ENCODE data around the gene RCC2.
"Not testable (repeated sequence)": the region's sequence is repeated elsewhere in the genome, so short reads cannot be mapped to it uniquely, and the experiment has no call there.

GRCh38 chr1:17452203-17452602 lies 12.7 kb upstream of the RCC2 start:
- not testable (repeated sequence) for TF ChIP-seq CTCF (tag by site-specific recombination; IDR thresholded peaks at IDR 0.05); ZBTB8A (tag by site-specific recombination; IDR thresholded peaks at IDR 0.05); TCF7L2 (IDR thresholded peaks at IDR 0.05; ENCODE audit: borderline replicate concordance, low read depth, low read length); ZNF362 (tag by site-specific recombination; IDR thresholded peaks at IDR 0.05); ZNF777 (tag by site-specific recombination; IDR thresholded peaks at IDR 0.05; ENCODE audit: borderline replicate concordance); ZBTB10 (tag by site-specific recombination; IDR thresholded peaks at IDR 0.05); ZNF518A (tag by site-specific recombination; conservative IDR thresholded peaks at IDR 0.05; ENCODE audit: low read depth); YY1 (tag by site-specific recombination; IDR thresholded peaks at IDR 0.05); ATF2 (tag by site-specific recombination; IDR thresholded peaks at IDR 0.05; ENCODE audit: low read depth); ZBTB48 (tag by site-specific recombination; IDR thresholded peaks at IDR 0.05); PRDM6 (tag by site-specific recombination; IDR thresholded peaks at IDR 0.05); ZFP41 (tag by site-specific recombination; IDR thresholded peaks at IDR 0.05; ENCODE audit: borderline replicate concordance); BCL11A (tag by site-specific recombination; IDR thresholded peaks at IDR 0.05; ENCODE audit: low read depth); SP2 (tag by site-specific recombination; IDR thresholded peaks at IDR 0.05)

Measured in HEK293 (cell line).